Gastrocnemius medialis (tissue), 4 donors: ENCODE data around the gene FASN. TPM values are rescaled to one million over a fixed set of nuclear protein-coding genes. Genes with fewer than 3 reads are reported as not detected.

Experiments used
- ATAC-seq, 2 donors: fragments of 150-250 bp; one replicate each; pipeline ENCODE4 v1.9.1; 2016
- DNase-seq, 2 donors: peaks; one replicate each; pipeline ENCODE4 v3.0.0-alpha.2; 2019
- H3K27ac ChIP-seq, 4 donors: fragments of 200-600 bp; sonication (generic); 1 replicate in 1 of 4; 2 replicates in 3 of 4; pipeline ENCODE4 v1.5.1; 2016 to 2018; ENCODE audit warnings: mild to moderate bottlenecking in 2 of 4, moderate library complexity in 1 of 4
- H3K27me3 ChIP-seq, 3 donors: fragments of 200-600 bp; sonication (generic) in 2 of 3; 1 replicate in 1 of 3; 2 replicates in 2 of 3; pipeline versions ENCODE4 v1.5.1 to v1.6.0; 2016 to 2019; ENCODE audit warnings: mild to moderate bottlenecking in 1 of 3, moderate library complexity in 1 of 3
- H3K36me3 ChIP-seq, 2 donors: fragments of 200-600 bp; sonication (generic) in 1 of 2; one replicate each; pipeline ENCODE4 v1.5.1; 2017 to 2018
- H3K4me1 ChIP-seq, 2 donors: fragments of 200-600 bp; sonication (generic) in 1 of 2; one replicate each; pipeline ENCODE4 v1.5.1; 2016 to 2017; ENCODE audit warnings: mild to moderate bottlenecking in 2 of 2
- H3K4me3 ChIP-seq, 4 donors: fragments of 200-600 bp; sonication (generic) in 3 of 4; 1 replicate in 1 of 4; 2 replicates in 3 of 4; pipeline ENCODE4 v1.5.1; 2016 to 2019; ENCODE audit warnings: mild to moderate bottlenecking in 2 of 4
- H3K9me3 ChIP-seq, 3 donors: fragments of 200-600 bp; sonication (generic) in 2 of 3; 1 replicate in 1 of 3; 2 replicates in 2 of 3; pipeline ENCODE4 v1.5.1; 2016 to 2019
- POLR2A ChIP-seq, 2 donors: fragments of 450-650 bp; IDR thresholded peaks; one replicate each; pipeline ENCODE4 v1.6.1; 2017; ENCODE audit warnings: antibody characterized with exemption in 2 of 2, mild to moderate bottlenecking in 2 of 2, moderate library complexity in 2 of 2
- in situ Hi-C, 4 donors: fragments of 200-750 bp; cut with MboI; loops; one replicate each; pipeline versions ENCODE4 v1.15.0 to v1.8.0; 2017; ENCODE audit warnings: low sequenced_read_pairs in 4 of 4
- intact Hi-C: fragments of 100-400 bp; cut with DNase I; formaldehyde crosslinking; loops from one replicate; pipeline ENCODE4 v1.15.1; 2023; ENCODE audit warnings: low total_unique reads
- total RNA-seq, 4 donors: library from RNA; depleted of rRNA; stranded (reverse); fragments of >200 nt; gene quantifications; one replicate each; pipeline versions ENCODE4 v1.1.0 to v1.2.3, GENCODE V29; 2016
- TF ChIP-seq, protein P1 (sequence below), 5 experiments: fragments of 450-650 bp in 3 of 5; fragments of 200-600 bp in 2 of 5; sonication (generic) in 2 of 5; IDR thresholded peaks in 4 of 5; conservative IDR thresholded peaks in 1 of 5; 1 replicate in 4 of 5; 2 replicates in 1 of 5; pipeline ENCODE4 v1.5.1; 2016 to 2019; ENCODE audit warnings: antibody characterized with exemption in 5 of 5, mild to moderate bottlenecking in 3 of 5, moderate library complexity in 3 of 5

The FASN gene
- total RNA-seq, 4 donors from 2014 or later = 16.3 to 34.5 (median 26.3) TPM

- TF ChIP-seq, protein P1, sequence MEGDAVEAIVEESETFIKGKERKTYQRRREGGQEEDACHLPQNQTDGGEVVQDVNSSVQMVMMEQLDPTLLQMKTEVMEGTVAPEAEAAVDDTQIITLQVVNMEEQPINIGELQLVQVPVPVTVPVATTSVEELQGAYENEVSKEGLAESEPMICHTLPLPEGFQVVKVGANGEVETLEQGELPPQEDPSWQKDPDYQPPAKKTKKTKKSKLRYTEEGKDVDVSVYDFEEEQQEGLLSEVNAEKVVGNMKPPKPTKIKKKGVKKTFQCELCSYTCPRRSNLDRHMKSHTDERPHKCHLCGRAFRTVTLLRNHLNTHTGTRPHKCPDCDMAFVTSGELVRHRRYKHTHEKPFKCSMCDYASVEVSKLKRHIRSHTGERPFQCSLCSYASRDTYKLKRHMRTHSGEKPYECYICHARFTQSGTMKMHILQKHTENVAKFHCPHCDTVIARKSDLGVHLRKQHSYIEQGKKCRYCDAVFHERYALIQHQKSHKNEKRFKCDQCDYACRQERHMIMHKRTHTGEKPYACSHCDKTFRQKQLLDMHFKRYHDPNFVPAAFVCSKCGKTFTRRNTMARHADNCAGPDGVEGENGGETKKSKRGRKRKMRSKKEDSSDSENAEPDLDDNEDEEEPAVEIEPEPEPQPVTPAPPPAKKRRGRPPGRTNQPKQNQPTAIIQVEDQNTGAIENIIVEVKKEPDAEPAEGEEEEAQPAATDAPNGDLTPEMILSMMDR (IDR thresholded peaks at IDR 0.05 in 4 of 5, conservative IDR thresholded peaks at IDR 0.05 in 1 of 5) = no peak
- no peak for TF ChIP-seq POLR2A (IDR thresholded peaks at IDR 0.05)
- no peaks in the 10 kb centered on the region for H3K9me3 ChIP-seq
- no peak for ATAC-seq
- H3K4me1 ChIP-seq = no peaks in the 10 kb centered on the region
- DNase-seq = no peak
- no peak overlapping the region for H3K27ac ChIP-seq
- H3K36me3 ChIP-seq = peaks cover 0 to 95% of the 10 kb centered on the region in 2 donors
- no peak overlapping the region for H3K4me3 ChIP-seq
- no peaks in the 10 kb centered on the region for H3K27me3 ChIP-seq
- in situ Hi-C loops = no loop called here
- intact Hi-C loops = no loop called here
Measured at GRCh38 chr17:82083533-82084359, 14.3 kb downstream of the FASN start.

- H3K27me3 ChIP-seq = no peaks in the 10 kb centered on the region
- H3K4me3 ChIP-seq = no peak overlapping the region
- H3K4me1 ChIP-seq = no peaks in the 10 kb centered on the region
- in situ Hi-C loops = no loop called here
- H3K36me3 ChIP-seq = peaks cover 0 to 87% of the 10 kb centered on the region in 2 donors
- intact Hi-C loops = no loop called here
- TF ChIP-seq POLR2A (IDR thresholded peaks at IDR 0.05) = no peak
- TF ChIP-seq, protein P1 (IDR thresholded peaks at IDR 0.05 in 4 of 5, conservative IDR thresholded peaks at IDR 0.05 in 1 of 5) = no peak
- DNase-seq = no peak
- no peaks in the 10 kb centered on the region for H3K9me3 ChIP-seq
- ATAC-seq = no peak
- no peak overlapping the region for H3K27ac ChIP-seq
Measured at GRCh38 chr17:82083009-82083408, 15.0 kb downstream of the FASN start.

DNA sequence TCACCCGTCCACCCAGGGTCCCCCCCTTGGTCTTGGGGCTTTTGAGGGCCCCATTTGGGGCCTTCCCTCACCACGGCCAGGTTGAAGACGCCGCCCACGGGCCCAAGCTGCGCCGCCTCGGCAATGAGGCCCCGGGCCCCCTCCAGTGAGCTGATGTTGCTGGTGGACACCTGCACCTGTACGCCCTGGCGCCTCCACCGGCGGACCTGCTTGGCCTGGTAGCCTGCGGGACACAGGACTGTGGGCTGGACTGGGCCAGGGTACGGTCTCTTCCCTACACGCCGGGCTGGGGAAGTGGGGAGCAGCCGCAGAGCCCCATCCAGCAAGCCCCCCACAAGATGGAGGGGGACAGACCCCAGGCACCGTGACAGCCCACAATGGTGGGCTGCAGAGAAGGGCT, 15.6 kb downstream of the FASN start:
- intact Hi-C loops (no loop called here), in situ Hi-C loops (no loop called here)

DNA sequence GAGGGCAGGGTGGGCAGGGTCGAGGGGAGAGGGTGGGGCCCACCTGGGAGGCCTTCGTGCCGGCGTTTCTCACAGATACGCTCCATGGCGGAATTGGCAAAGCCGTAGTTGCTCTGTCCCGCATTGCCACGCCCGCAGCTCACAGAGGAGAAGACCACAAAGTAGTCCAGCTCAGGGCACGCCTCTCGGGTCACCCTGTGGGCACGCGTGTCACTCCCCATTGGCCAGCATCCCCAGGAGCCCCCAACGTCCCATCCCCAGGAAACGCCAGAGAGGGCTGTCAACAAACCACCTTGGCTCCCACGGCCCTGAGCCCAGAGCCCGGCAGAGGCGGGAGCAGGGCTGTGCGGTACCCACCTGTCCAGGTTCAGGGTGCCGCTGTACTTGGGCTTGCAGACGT, 16.1 kb downstream of the FASN start:
- intact Hi-C loops = no loop called here
- Histone ChIP-seq H3K27me3 (no peaks in the 10 kb centered on the region), H3K36me3 (peaks cover 0 to 77% of the 10 kb centered on the region in 2 donors), H3K4me3 (no peak overlapping the region), H3K27ac (no peak overlapping the region), H3K9me3 (no peaks in the 10 kb centered on the region), H3K4me1 (no peaks in the 10 kb centered on the region)
- no peak for TF ChIP-seq POLR2A (IDR thresholded peaks at IDR 0.05)
- TF ChIP-seq, protein P1 (IDR thresholded peaks at IDR 0.05 in 4 of 5, conservative IDR thresholded peaks at IDR 0.05 in 1 of 5) = no peak
- in situ Hi-C loops = no loop called here
- ATAC-seq (no peak), DNase-seq (no peak)

More for the DNA sequence above, 15.6 kb downstream of the FASN start:
- H3K27me3 ChIP-seq = no peaks in the 10 kb centered on the region
- ATAC-seq = no peak
- DNase-seq = no peak
- H3K36me3 ChIP-seq = peaks cover 0 to 82% of the 10 kb centered on the region in 2 donors
- TF ChIP-seq, protein P1 (IDR thresholded peaks at IDR 0.05 in 4 of 5, conservative IDR thresholded peaks at IDR 0.05 in 1 of 5) = no peak
- no peak for TF ChIP-seq POLR2A (IDR thresholded peaks at IDR 0.05)
- no peak overlapping the region for H3K27ac ChIP-seq
- H3K9me3 ChIP-seq = no peaks in the 10 kb centered on the region
- no peak overlapping the region for H3K4me3 ChIP-seq
- no peaks in the 10 kb centered on the region for H3K4me1 ChIP-seq
